Upper lobe of right lung (tissue), 1 donor: ENCODE results near the gene INCA1. TPM values are rescaled to one million over a fixed set of nuclear protein-coding genes. Genes with fewer than 3 reads are reported as not detected.

ENCODE experiments used
- ATAC-seq: fragments of 200-7000 bp; cut with Tn5 transposase; one replicate; pipeline ENCODE4 v1.9.1; 2020; ENCODE audit warnings: mild to moderate bottlenecking, moderate library complexity
- DNase-seq: peaks from one replicate; pipeline ENCODE4 v3.0.0-alpha.2; 2020
- H3K27ac ChIP-seq: fragments of 200-600 bp; one replicate; pipeline ENCODE4 v1.8.0; 2022
- H3K27me3 ChIP-seq: fragments of 200-600 bp; one replicate; pipeline ENCODE4 v1.8.0; 2022; ENCODE audit warnings: mild to moderate bottlenecking
- H3K36me3 ChIP-seq: fragments of 200-600 bp; one replicate; pipeline ENCODE4 v1.8.0; 2022
- H3K4me1 ChIP-seq: fragments of 200-600 bp; one replicate; pipeline ENCODE4 v1.8.0; 2022
- H3K4me3 ChIP-seq: fragments of 200-600 bp; one replicate; pipeline ENCODE4 v1.8.0; 2022; ENCODE audit warnings: mild to moderate bottlenecking
- H3K9me3 ChIP-seq: fragments of 200-600 bp; one replicate; pipeline ENCODE4 v1.8.0; 2022
- intact Hi-C: fragments of 100-400 bp; cut with DNase I; formaldehyde crosslinking; loops from one replicate; pipeline ENCODE4 v1.11.0; 2022
- total RNA-seq: library from RNA; stranded (reverse); fragmentation: NEBNext Ultra II Directional; extraction: Animal tissue kit (Norgen Biotek cat#: 25700); gene quantifications from one replicate; pipeline ENCODE4 v1.2.1, GENCODE V29; 2021
- TF ChIP-seq, protein P1 (sequence below): fragments of 200-600 bp; IDR thresholded peaks from one replicate; pipeline ENCODE4 v1.8.0; 2022; ENCODE audit warnings: antibody characterized with exemption
- donor health status: DM: no; HTN: yes; CAD: no; lungs with severe emphysema.

Gene INCA1
- total RNA-seq, 1 donor from 2014 or later, result 4.5 TPM

DNA sequence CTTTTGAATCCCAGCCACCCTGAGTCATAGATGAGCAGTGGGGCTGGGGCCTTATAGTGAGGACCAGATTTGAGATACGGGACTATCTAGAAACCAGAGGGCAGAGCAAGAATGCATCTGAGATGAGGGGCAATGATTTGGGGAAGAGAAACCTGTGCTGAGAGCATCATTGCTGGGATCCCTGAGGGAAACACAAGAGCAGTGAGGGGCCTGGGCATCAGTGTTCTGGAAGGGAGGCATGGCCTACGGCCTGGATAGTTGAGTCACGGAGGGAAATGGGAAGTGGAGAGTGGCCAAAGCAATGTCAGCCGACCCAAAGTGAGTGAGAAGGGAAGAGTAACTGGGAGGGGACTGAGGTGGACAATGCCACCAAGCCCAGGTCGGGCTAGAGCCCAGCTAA is 15.0 kb downstream of the INCA1 start:
- H3K4me1 ChIP-seq, result peaks cover 6% of the 10 kb centered on the region
- TF ChIP-seq, protein P1, sequence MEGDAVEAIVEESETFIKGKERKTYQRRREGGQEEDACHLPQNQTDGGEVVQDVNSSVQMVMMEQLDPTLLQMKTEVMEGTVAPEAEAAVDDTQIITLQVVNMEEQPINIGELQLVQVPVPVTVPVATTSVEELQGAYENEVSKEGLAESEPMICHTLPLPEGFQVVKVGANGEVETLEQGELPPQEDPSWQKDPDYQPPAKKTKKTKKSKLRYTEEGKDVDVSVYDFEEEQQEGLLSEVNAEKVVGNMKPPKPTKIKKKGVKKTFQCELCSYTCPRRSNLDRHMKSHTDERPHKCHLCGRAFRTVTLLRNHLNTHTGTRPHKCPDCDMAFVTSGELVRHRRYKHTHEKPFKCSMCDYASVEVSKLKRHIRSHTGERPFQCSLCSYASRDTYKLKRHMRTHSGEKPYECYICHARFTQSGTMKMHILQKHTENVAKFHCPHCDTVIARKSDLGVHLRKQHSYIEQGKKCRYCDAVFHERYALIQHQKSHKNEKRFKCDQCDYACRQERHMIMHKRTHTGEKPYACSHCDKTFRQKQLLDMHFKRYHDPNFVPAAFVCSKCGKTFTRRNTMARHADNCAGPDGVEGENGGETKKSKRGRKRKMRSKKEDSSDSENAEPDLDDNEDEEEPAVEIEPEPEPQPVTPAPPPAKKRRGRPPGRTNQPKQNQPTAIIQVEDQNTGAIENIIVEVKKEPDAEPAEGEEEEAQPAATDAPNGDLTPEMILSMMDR, result no peak

DNA sequence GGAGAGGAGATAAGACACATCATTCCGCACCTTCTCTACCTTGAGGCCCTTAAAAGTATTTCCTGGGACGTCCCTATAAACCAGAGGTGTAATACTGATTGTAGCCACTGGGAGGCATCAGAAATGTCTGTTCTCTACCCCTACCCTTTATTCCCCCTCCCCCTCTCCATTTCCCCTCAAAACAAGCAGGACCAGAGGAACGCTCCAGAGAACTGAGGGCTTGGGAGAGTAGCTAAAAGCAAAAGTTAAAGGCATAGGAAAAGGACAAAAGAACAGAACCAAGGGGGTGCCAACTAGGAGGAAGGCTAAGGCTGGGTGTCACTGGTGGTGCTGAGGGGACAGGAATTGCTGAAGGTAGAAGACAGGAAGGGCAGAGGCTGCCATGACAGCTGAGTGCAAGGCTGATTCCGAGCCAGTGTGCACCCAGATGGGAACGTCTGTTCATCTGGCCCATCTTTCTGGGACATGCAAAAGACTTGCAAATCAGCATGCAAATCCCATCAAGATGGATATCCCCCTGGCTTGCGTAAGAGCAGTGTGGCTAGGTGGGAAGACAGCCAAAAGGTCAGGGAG is 16.6 kb downstream of the INCA1 start:
- Histone ChIP-seq H3K4me1 (peaks cover 3% of the 10 kb centered on the region), H3K9me3 (no peaks in the 10 kb centered on the region), H3K27me3 (no peaks in the 10 kb centered on the region), H3K4me3 (no peak overlapping the region), H3K36me3 (peaks cover 64% of the 10 kb centered on the region), H3K27ac (no peak overlapping the region)
- ATAC-seq (peak; percentile 75), DNase-seq (no peak)
- TF ChIP-seq, protein P1, result peak; percentile 80
- intact Hi-C loops, result loop anchor here (10.0 kb wide), 1 partner anchor 84 kb away; no protein-coding TSS in a partner anchor

More for the DNA sequence above, 15.0 kb downstream of the INCA1 start:
- Histone ChIP-seq H3K36me3 (peaks cover 49% of the 10 kb centered on the region), H3K27me3 (no peaks in the 10 kb centered on the region), H3K4me3 (no peak overlapping the region), H3K27ac (no peak overlapping the region), H3K9me3 (no peaks in the 10 kb centered on the region)
- no peak for ATAC-seq
- no peak for DNase-seq
- intact Hi-C loops, result loop anchor here (10.0 kb wide), 1 partner anchor 82 kb away; no protein-coding TSS in a partner anchor

DNA sequence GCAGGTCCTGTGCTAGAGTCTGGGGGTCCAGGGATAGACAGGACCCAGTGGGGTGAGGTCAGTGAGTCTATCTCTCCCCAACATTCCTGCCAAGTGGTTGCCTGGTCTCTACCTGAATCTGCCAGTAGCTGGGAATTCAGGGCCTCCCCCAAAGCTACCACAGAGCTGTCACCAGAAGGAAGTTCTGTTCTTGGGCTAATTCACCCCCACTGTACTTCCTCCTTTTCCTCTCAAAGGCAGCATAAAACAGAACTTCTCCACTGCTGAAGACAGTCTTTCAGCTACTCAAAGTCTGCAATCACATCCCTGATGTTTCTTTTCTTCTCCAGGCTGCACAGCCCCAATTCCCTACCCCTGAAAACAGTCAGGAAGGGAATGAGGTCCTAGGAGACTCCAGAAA is 18.6 kb downstream of the INCA1 start:
- no peaks in the 10 kb centered on the region for H3K27me3 ChIP-seq
- no peak overlapping the region for H3K4me3 ChIP-seq
- H3K27ac ChIP-seq, result no peak overlapping the region
- H3K36me3 ChIP-seq, result peaks cover 70% of the 10 kb centered on the region
- TF ChIP-seq, protein P1, result no peak
- DNase-seq (no peak), ATAC-seq (peak; percentile 71)
- intact Hi-C loops, result no loop called here
- no peaks in the 10 kb centered on the region for H3K9me3 ChIP-seq
- peaks cover 3% of the 10 kb centered on the region for H3K4me1 ChIP-seq

DNA sequence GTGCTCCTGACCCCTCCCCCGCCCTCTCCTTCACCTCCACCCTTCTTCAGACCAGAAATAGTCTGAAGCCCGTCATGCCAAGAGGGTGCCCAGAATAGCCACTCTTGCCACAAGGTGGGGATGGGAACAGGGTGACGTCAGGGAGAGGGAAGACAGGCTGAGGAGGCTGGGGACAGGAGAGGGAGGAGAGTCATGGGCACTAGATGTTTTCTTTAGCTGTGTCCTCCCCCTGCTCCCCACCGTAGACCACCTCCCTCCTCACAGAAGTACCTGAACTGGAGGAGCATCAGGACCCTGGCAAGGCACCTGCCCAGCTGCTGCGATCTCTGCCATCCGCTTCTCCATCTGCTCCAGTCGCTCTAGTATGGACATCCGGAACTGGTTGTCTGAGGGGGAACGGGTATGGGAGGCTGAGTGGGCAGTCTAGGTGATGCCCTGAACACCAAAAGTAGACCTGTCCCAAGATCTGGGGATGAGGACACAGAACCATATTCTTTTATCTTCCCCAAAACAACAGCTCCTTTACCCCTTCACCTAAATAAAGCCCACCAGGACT is 23.1 kb downstream of the INCA1 start:
- peaks cover 6% of the 10 kb centered on the region for H3K4me1 ChIP-seq
- no peak overlapping the region for H3K27ac ChIP-seq
- peaks cover 75% of the 10 kb centered on the region for H3K36me3 ChIP-seq
- TF ChIP-seq, protein P1, result no peak
- H3K4me3 ChIP-seq, result no peak overlapping the region
- ATAC-seq, result no peak
- DNase-seq, result no peak
- H3K9me3 ChIP-seq, result no peaks in the 10 kb centered on the region
- no peaks in the 10 kb centered on the region for H3K27me3 ChIP-seq
- intact Hi-C loops, result no loop called here

DNA sequence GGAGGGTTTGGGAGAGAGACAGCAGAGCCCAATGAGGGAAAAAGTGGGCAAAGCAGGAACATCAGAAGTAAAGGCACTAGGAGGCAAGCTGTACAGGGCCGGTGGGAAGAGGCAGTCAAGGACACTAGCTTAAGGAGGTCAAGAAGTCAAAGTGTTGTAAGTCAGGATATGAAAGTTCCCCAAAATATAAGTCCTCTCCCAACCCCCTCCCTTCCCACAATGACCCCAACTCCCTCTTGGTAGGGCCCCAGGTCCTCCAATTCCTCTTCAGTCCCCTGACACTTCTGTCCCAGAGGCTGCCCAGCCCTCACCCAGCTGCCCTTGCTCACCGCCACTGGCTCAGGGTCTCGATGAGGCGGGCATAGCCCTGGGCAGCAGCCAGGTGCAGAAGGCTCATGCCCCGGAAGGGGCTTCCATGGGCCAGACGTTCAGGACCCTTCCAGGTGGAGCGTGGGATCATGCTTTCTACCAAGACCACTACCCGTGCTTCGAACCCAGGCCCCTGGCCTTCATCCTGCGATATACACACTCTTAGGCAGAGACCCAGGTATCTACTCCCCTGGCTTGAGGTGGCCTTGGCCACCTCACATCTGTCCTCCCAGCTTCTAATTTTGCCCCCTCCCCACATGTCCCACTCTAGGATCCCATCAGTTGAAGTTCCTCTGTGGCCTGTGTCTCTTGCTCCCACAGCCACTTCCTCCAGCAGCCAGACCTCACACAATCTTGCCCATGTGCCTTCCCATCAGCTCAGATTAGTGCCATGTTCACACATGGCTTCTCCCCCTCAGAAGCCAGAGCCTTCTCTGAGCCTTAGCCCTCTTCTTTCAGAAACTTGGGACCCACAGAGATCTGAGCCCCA is 23.8 kb downstream of the INCA1 start:
- H3K27ac ChIP-seq, result no peak overlapping the region
- peak; percentile 9 for ATAC-seq

More for the DNA sequence above, 23.8 kb downstream of the INCA1 start:
- peaks cover 73% of the 10 kb centered on the region for H3K36me3 ChIP-seq
- no peaks in the 10 kb centered on the region for H3K9me3 ChIP-seq
- H3K27me3 ChIP-seq, result no peaks in the 10 kb centered on the region
- DNase-seq, result no peak
- TF ChIP-seq, protein P1, result no peak
- H3K4me1 ChIP-seq, result peaks cover 13% of the 10 kb centered on the region
- intact Hi-C loops, result no loop called here
- H3K4me3 ChIP-seq, result no peak overlapping the region
